Skeletal muscle tissue (tissue), 4 donors: Measurements from ENCODE around the gene CABLES1. TPM values are rescaled to one million over a fixed set of nuclear protein-coding genes. Genes with fewer than 3 reads are reported as not detected.

Experiments
- H3K27ac ChIP-seq: one replicate; pipeline ENCODE4 v1.7.0; 2013; ENCODE audit warnings: mild to moderate bottlenecking, low read depth, low read length, inconsistent platforms
- H3K27me3 ChIP-seq, 3 donors: one replicate each; pipeline ENCODE4 v1.7.0; 2013; ENCODE audit warnings: low read length in 3 of 3; ENCODE audit not compliant: control insufficient read depth in 3 of 3, insufficient read depth in 3 of 3
- H3K36me3 ChIP-seq, 3 donors: one replicate each; pipeline ENCODE4 v1.7.0; 2013; ENCODE audit warnings: low read length in 3 of 3; ENCODE audit not compliant: control insufficient read depth in 3 of 3, insufficient read depth in 3 of 3
- H3K4me1 ChIP-seq, 3 donors: one replicate each; pipeline ENCODE4 v1.7.0; 2013; ENCODE audit warnings: low read length in 3 of 3, mild to moderate bottlenecking in 3 of 3; ENCODE audit not compliant: control insufficient read depth in 3 of 3, insufficient read depth in 3 of 3
- H3K4me3 ChIP-seq, 3 donors: one replicate each; pipeline ENCODE4 v1.7.0; 2013; ENCODE audit warnings: low read length in 3 of 3
- H3K9ac ChIP-seq, 3 donors: one replicate each; pipeline ENCODE4 v1.7.0; 2013; ENCODE audit warnings: low read length in 3 of 3, mild to moderate bottlenecking in 3 of 3, moderate library complexity in 2 of 3, low read depth in 1 of 3
- H3K9me3 ChIP-seq, 3 donors: one replicate each; pipeline ENCODE4 v1.7.0; 2013; ENCODE audit warnings: low read length in 3 of 3; ENCODE audit not compliant: control insufficient read depth in 3 of 3
- total RNA-seq: library from RNA; depleted of rRNA; stranded (reverse); fragments of >200 nt; gene quantifications from one replicate; pipeline ENCODE4 v1.2.3, GENCODE V29; 2014
- donor health status: Osteomylitis.

The CABLES1 gene
- total RNA-seq, 1 donor from 2014 or later = 4.7 TPM

DNA sequence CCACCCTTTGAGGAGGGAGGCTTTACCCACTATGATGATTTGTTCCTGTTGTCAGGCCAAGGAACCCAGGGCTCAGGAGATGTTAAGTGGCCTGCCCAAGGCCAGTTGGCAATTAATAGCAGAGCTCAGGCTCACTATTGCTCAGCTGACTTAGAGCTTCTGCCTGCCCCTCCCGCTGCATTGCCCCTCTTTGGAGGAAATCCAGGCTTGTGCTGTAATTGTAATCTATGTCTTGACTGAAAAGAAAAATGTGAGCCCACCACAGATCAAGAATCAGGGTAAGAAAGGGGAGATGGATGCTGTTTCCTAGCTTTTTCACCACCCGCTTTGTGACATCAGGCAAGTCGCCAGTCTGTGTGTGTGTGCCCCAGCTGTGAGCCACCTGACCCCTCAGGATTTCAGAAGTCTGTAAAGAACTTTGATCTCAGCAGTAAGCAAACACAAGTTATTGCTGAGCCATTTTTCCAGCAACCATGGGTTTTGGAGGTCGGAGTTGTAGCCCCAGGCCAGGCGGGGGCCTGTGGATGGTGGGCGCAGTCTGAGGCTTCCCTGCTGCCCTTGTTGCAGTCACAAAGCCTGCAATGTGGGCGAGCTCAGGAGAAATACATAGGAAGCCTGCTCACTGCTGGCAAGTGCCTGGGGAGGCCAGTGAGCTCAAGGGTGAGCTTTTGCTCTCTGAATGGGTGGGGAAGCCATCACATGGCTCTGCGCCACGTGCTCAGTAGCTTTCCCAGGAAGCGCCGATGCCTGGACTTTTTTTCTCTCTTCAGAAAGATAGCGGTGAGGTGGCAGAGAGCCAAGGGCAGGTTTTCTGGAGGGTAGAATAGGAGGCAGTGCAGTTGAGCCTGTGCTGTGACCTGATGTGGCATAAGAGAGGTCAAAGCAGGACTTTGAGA, 6.1 kb downstream of the CABLES1 start:
- Histone ChIP-seq H3K9ac (no peak overlapping the region), H3K4me1 (peaks cover 10 to 30% (median 19%) of the 10 kb centered on the region in 3 donors), H3K27ac (no peak overlapping the region), H3K27me3 (peaks cover 8 to 23% (median 22%) of the 10 kb centered on the region in 3 donors), H3K36me3 (no peaks in the 10 kb centered on the region), H3K4me3 (no peak overlapping the region), H3K9me3 (no peaks in the 10 kb centered on the region)

DNA sequence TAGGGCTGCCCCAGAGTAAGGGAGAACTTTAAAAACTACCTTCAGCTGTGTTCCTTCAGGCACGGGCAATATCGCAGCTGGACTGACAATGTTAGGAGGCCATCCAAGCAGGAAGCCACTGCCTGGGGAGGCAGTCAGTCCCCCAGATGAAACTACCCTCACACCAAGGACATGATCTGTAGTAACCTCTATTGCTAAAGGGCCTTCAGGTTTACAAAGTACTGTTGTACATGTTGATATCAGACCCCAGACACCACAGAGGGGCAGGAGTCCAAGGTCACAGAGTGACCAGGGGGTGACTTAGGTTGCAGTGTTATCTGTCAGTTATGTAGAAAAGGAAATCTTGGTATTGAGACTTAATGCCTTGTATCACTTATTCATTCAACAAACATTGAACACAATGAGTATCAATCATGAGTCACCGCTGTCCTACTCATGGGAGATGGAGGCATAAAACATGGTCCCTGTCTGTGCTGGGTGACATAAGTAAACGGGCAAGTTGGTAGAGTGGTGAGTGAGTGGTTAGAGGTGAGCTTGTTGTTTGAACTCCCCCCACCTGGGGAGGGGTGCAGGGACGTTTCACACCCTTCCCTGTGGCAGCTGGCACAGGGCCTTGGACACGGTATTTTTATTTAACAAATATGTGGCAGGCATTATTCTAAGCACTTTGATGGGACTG, 7.1 kb downstream of the CABLES1 start:
- peaks cover 3 to 14% (median 11%) of the 10 kb centered on the region in 3 donors for H3K27me3 ChIP-seq

DNA sequence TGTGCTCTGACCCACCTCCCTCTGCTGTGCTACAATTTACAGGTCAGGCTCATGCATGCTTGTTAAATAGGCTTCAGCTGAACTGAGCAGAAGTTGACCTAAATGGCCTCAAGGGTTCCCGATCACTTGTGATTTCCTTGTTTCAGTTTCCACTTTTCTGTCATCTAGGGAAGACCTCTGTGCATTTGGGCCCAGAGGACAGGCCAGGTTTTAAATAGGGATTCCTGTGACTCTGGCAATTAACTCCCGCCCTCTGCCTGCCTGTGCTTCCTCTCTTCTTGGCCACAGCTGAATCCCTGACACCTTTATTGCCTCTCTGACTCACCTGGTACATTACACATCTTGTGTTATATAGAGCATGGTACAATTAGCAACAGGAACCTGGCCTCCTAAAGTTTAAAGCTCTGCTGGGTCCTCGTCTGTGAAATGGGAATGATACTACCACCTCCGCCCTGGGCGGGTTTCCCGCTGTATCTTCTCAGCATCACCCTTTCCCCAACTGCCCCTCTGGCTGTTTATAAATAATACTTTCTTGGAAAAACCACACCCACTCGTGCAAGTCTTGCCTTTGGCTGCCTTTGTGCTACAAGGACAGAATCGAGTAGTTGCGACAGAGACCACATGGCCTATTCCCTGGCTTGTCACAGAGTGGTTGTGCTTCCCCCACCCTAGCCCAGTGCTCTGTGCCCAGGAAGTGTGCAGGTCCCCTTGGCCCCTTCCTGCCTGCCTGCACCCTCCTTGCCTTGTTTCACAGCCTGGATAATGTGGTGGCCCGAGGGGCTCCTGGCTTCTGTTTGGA, 7.9 kb downstream of the CABLES1 start:
- H3K9ac ChIP-seq = no peak overlapping the region
- no peak overlapping the region for H3K27ac ChIP-seq
- peaks cover 3 to 6% (median 3%) of the 10 kb centered on the region in 3 donors for H3K27me3 ChIP-seq
- peaks cover 4 to 17% (median 13%) of the 10 kb centered on the region in 3 donors for H3K4me1 ChIP-seq
- H3K36me3 ChIP-seq = no peaks in the 10 kb centered on the region
- H3K9me3 ChIP-seq = no peaks in the 10 kb centered on the region
- H3K4me3 ChIP-seq = no peak overlapping the region

More for the DNA sequence above, 7.1 kb downstream of the CABLES1 start:
- Histone ChIP-seq H3K9me3 (no peaks in the 10 kb centered on the region), H3K4me3 (no peak overlapping the region), H3K4me1 (peaks cover 6 to 24% (median 19%) of the 10 kb centered on the region in 3 donors), H3K36me3 (no peaks in the 10 kb centered on the region), H3K9ac (no peak overlapping the region), H3K27ac (no peak overlapping the region)

DNA sequence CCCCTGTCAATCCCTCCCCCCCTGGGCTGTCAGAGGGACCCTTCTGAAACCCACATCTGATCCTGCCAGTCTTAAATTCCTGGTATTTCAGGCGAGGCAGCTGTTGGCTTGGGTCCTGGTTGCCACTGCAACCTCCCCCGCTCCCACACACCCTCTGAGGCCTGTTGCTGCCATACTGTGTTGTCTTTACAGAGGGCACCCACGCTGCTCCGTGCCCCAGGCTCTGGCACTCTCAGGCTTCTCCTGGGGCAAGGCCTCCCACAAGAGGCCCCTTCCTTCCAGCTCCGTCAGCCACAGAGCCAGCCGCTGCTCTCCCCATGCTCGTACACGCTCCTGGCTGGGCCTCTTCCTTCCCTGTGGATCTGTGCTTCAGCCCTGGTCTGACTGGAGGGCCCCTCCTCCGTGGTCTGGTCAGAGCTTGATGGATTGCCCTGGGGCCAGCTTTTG, 8.6 kb downstream of the CABLES1 start:
- H3K9me3 ChIP-seq = no peaks in the 10 kb centered on the region
- H3K9ac ChIP-seq = no peak overlapping the region
- H3K27me3 ChIP-seq = peaks cover 0 to 3% (median 0%) of the 10 kb centered on the region in 3 donors
- H3K27ac ChIP-seq = no peak overlapping the region
- H3K4me3 ChIP-seq = no peak overlapping the region
- H3K36me3 ChIP-seq = no peaks in the 10 kb centered on the region
- peaks cover 4 to 17% (median 12%) of the 10 kb centered on the region in 3 donors for H3K4me1 ChIP-seq

DNA sequence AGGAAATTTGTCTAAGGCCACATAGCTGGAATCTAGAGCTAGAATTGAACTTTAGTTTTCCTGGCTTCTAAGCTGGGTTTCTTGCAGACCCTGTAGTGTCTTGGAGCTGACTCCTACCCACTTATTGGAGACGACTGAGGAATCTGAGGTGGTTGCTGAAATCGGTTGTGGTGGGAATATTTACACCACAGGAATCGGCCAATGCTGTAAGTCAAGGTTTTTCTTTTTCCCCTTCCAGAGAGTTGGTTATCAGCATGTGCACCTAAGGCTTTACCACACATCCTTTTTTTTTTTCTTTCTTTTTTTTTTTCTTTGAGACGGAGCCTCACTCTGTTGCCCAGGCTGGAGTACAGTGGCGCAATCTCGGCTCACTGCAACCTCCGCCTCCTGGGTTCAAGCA, 9.4 kb downstream of the CABLES1 start:
- H3K4me3 ChIP-seq = no peak overlapping the region
- peaks cover 4 to 17% (median 12%) of the 10 kb centered on the region in 3 donors for H3K4me1 ChIP-seq
- H3K36me3 ChIP-seq = no peaks in the 10 kb centered on the region
- H3K9ac ChIP-seq = no peak overlapping the region
- H3K27me3 ChIP-seq = peaks cover 0 to 3% (median 0%) of the 10 kb centered on the region in 3 donors
- no peak overlapping the region for H3K27ac ChIP-seq
- H3K9me3 ChIP-seq = no peaks in the 10 kb centered on the region

DNA sequence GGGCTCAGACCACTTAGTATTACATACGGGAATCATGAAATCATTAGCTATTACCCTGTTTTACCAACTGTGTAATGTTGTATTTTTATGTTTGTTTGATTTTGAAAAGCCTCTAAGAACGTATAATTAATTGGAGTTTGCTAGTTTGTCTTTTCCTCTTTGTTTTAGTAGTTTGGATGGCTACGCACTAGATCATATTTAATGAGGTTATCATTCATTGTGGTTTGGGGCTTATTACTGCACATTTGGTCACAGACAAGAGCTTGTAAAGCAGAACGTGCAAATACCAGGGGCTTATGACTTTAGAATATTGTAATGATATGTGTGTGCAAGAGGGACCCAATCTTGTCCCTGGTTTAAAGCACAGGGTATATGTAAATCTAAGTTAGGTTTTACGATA, 10.3 kb downstream of the CABLES1 start:
- no peaks in the 10 kb centered on the region for H3K9me3 ChIP-seq
- H3K36me3 ChIP-seq = no peaks in the 10 kb centered on the region
- peaks cover 0 to 3% (median 0%) of the 10 kb centered on the region in 3 donors for H3K27me3 ChIP-seq
- no peak overlapping the region for H3K4me3 ChIP-seq
- peaks cover 4 to 17% (median 12%) of the 10 kb centered on the region in 3 donors for H3K4me1 ChIP-seq
- no peak overlapping the region for H3K9ac ChIP-seq
- no peak overlapping the region for H3K27ac ChIP-seq

DNA sequence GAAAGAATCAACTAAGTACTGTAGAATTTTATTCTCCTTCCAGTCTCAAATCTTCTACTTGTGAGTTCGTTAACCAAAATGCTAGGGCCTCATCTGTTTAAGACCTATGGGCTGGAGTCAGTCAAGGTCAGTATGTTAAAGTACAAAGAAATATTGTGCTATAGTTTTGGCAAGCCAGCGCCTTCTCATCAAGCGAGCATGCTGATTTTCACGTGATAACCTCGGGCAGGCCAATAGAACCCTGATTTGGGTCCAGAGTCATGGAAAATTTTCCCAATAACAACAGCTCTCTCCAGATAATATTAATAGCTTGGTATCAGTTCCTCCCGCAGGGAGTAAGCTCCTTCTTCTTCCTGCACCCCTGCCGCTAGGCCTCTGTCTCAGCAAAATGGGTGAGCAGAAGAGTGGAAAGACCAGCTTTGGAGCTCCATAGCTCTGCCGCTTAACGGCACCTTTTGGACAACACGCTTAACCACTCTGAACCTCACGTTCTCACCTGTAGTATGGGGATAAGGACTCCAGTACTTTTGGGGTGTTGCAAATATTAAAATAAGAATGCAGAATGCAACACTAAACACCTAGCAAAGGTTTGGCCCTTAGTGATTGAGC, 11.7 kb downstream of the CABLES1 start:
- Histone ChIP-seq H3K4me3 (no peak overlapping the region), H3K36me3 (no peaks in the 10 kb centered on the region), H3K27me3 (peaks cover 0 to 2% (median 0%) of the 10 kb centered on the region in 3 donors), H3K27ac (no peak overlapping the region), H3K9ac (no peak overlapping the region), H3K9me3 (no peaks in the 10 kb centered on the region), H3K4me1 (peaks cover 0 to 8% (median 6%) of the 10 kb centered on the region in 3 donors)

DNA sequence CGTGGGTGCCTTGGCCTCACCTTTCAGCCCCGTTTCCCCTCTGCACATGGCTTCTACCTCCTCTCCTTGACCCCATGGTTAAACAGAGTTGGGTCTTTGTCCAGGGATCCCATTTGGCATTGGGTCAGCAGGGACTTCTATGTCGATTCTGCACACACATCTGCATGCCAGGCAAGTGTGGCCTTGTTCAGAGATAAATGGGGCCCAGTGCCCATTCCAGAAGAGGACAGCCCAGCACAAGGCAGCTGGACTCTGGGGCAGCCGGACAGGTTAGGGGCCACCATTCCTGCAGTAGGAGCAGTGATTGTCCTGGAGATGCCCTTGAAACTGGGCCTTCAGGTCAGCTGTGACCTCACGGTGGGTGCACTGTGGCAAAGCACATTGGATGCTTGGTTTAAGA, 13.1 kb downstream of the CABLES1 start:
- Histone ChIP-seq H3K4me3 (no peak overlapping the region), H3K9me3 (no peaks in the 10 kb centered on the region), H3K4me1 (peaks cover 0 to 6% (median 5%) of the 10 kb centered on the region in 3 donors), H3K27ac (no peak overlapping the region), H3K36me3 (no peaks in the 10 kb centered on the region), H3K27me3 (no peaks in the 10 kb centered on the region), H3K9ac (no peak overlapping the region)

DNA sequence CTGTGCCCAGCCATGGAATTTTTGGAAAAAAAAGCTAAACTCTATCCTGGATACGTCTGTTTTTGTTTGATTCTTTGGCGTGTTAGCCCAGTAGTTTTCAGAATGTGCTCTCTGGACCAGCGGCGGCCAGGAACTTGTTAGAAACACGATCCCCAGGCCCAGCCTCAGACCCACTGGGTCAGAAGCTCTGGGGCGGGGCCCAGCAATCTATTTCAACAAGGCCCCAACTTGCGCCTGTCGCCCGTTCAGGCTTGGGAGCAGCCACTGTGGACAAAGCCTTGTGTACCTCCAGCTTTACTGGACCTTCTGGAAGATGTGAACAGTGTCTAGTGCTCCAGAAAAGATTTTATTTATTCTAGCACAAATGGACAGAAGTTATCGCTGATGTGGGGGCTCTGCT, 14.3 kb downstream of the CABLES1 start:
- H3K9me3 ChIP-seq = no peaks in the 10 kb centered on the region
- no peaks in the 10 kb centered on the region for H3K36me3 ChIP-seq
- no peaks in the 10 kb centered on the region for H3K4me1 ChIP-seq
- H3K27ac ChIP-seq = no peak overlapping the region
- H3K9ac ChIP-seq = no peak overlapping the region
- no peak overlapping the region for H3K4me3 ChIP-seq
- H3K27me3 ChIP-seq = no peaks in the 10 kb centered on the region
